Thyroid gland (tissue), 4 donors: ENCODE measurements around the gene PM20D1. TPM values are rescaled to one million over a fixed set of nuclear protein-coding genes. Genes with fewer than 3 reads are reported as not detected.
"Not testable (repeated sequence)": the region's sequence is repeated elsewhere in the genome, so short reads cannot be mapped to it uniquely, and the experiment has no call there.

ENCODE experiments used
- DNase-seq, 2 donors: peaks; one replicate each; pipeline ENCODE4 v3.0.0-alpha.2; 2019
- H3K27ac ChIP-seq, 3 donors: fragments of 200-600 bp; sonication (generic); 1 replicate in 2 of 3; 2 replicates in 1 of 3; pipeline ENCODE4 v1.5.1; 2016 to 2019; ENCODE audit warnings: mild to moderate bottlenecking in 1 of 3, moderate library complexity in 1 of 3
- H3K27me3 ChIP-seq: fragments of 200-600 bp; sonication (generic); one replicate; pipeline ENCODE4 v1.5.1; 2019
- H3K36me3 ChIP-seq, 2 donors: fragments of 200-600 bp; sonication (generic); one replicate each; pipeline ENCODE4 v1.5.1; 2016 to 2019
- H3K4me1 ChIP-seq, 2 donors: fragments of 200-600 bp; sonication (generic); one replicate each; pipeline ENCODE4 v1.5.1; 2017 to 2019
- H3K4me3 ChIP-seq, 3 donors: fragments of 200-600 bp; sonication (generic); replicated peaks in 1 of 3; 1 replicate in 2 of 3; 2 replicates in 1 of 3; pipeline ENCODE4 v1.5.1; 2016; ENCODE audit warnings: mild to moderate bottlenecking in 1 of 3
- H3K9me3 ChIP-seq: fragments of 200-600 bp; sonication (generic); one replicate; pipeline ENCODE4 v1.5.1; 2017
- CTCF ChIP-seq, 6 experiments: fragments of 200-600 bp in 3 of 6; fragments of 450-650 bp in 3 of 6; sonication (generic) in 3 of 6; IDR thresholded peaks; one replicate each; pipeline ENCODE4 v1.5.1; 2016 to 2019; ENCODE audit warnings: antibody characterized with exemption in 6 of 6, mild to moderate bottlenecking in 2 of 6, inconsistent platforms in 1 of 6, moderate library complexity in 1 of 6
- POLR2A ChIP-seq, 2 donors: fragments of 450-650 bp; IDR thresholded peaks; one replicate each; pipeline ENCODE4 v1.6.1; 2017; ENCODE audit warnings: antibody characterized with exemption in 2 of 2, mild to moderate bottlenecking in 2 of 2, moderate library complexity in 1 of 2
- WGBS, 2 donors: methylation state at CpG; one replicate each; pipeline ENCODE4 v1.1.5; 2017; 5-methylcytosine and 5-hydroxymethylcytosine counted together
- intact Hi-C: fragments of 100-400 bp; cut with DNase I; formaldehyde crosslinking; loops from one replicate; pipeline ENCODE4 v1.15.1; 2023
- total RNA-seq, 4 donors: library from RNA; depleted of rRNA; stranded (reverse); fragments of >200 nt; gene quantifications; one replicate each; pipeline ENCODE4 v1.2.3, GENCODE V29; 2016

The PM20D1 gene
- total RNA-seq, 4 donors from 2014 or later, result 0.50 to 0.81 (median 0.68) TPM

DNA sequence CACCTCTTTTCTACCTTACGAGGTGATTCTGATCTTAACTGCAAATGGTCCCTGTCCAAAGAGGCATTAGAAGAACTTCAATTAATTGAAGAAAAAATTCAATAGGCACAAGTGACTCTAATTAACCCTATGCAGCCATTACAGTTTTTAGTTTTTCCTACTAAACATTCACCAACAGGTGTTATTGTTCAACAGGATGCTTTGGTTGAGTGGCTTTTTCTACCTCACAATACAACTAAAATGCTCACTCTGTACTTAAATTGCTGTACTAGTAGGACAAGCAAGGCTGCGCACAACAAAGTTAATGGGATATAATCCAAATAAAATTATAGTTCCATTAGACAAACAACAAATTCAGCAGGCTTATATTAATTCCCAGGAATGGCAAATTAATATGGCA lies 11.6 kb upstream of the PM20D1 start:
- TF ChIP-seq POLR2A (IDR thresholded peaks at IDR 0.05), result no peak
- TF ChIP-seq CTCF (IDR thresholded peaks at IDR 0.05), result no peak

DNA sequence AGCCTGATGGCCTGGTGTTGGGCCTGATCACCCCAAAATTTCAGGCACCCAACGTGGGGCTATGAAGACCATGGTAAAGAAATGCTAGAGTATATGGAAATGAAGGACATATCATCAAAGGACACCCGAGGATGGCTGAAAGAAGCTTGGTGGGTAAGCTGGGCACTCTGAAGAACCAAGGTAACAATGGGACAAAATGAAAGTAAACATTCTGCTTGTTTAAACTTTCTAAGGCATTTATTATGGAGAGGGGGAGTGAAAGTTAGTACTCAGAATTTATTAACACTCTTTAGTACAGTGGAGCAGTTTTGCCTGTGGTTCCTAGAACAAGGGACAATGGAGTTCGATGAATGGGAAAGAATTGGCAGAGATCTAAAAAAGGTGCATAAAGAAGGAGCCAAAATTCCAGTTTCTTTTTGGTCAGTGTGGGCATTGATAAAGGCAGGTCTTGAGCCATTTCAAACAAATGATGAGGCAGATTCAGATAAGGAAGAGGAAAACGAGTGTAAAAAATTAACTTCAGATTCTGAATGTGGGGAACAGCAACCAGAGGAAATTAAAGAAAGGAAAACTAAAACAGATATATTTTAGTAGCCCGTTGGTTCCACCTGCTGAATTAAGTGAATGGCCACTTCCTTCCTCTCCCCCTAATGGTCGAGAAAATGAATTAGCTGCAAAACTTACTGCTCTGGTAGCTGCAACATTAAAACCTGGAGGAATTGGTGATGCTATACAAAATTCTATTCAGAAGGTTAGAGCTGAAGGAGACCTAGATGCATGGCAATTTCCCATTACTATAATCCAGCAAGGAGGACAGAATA lies 8.4 kb upstream of the PM20D1 start:
- no peak for TF ChIP-seq POLR2A (IDR thresholded peaks at IDR 0.05)
- TF ChIP-seq CTCF (IDR thresholded peaks at IDR 0.05), result peak in 1 of 6 experiments; percentile 12
- Histone ChIP-seq H3K4me3 (no peak overlapping the region), H3K36me3 (no peaks in the 10 kb centered on the region), H3K27me3 (no peaks in the 10 kb centered on the region), H3K27ac (no peak overlapping the region), H3K9me3 (no peaks in the 10 kb centered on the region), H3K4me1 (no peaks in the 10 kb centered on the region)
- DNase-seq, result no peak
- 70 to 73% methylated on average over 6 of the region's 6 CpGs for WGBS, 2 donors
- intact Hi-C loops, result no loop called here

More for the DNA sequence above, 11.6 kb upstream of the PM20D1 start:
- Histone ChIP-seq H3K27ac (no peak overlapping the region), H3K9me3 (no peaks in the 10 kb centered on the region), H3K36me3 (no peaks in the 10 kb centered on the region), H3K27me3 (no peaks in the 10 kb centered on the region), H3K4me1 (no peaks in the 10 kb centered on the region), H3K4me3 (no peak overlapping the region)
- DNase-seq, result no peak
- 97% methylated on average over 2 of the region's 2 CpGs for WGBS, 2 donors
- intact Hi-C loops, result no loop called here

DNA sequence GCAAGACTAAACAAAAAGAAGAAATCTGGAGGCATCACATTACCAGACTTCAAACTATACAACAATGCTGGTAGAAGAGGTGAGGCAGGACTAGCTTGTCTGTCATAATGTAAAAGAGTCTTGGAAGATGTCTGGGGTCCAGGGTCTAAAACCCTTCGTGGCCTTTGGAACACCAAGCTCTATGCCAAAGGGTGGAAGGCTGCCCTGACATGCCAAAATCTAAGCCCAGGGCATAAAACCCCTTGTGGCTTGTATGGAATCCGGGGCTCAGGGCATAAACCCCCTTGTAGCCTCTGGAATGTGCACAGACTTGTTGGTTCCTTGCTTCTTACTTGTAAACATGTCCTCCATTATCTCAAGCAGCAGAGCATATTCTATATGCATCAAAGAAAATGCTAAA lies 7.6 kb upstream of the PM20D1 start:
- H3K4me3 ChIP-seq, H3K27ac ChIP-seq, DNase-seq, H3K27me3 ChIP-seq, H3K36me3 ChIP-seq, H3K9me3 ChIP-seq, intact Hi-C loops, H3K4me1 ChIP-seq: not testable (repeated sequence)
- WGBS, 2 donors, result 90 to 92% methylated on average over 2 of the region's 2 CpGs

DNA sequence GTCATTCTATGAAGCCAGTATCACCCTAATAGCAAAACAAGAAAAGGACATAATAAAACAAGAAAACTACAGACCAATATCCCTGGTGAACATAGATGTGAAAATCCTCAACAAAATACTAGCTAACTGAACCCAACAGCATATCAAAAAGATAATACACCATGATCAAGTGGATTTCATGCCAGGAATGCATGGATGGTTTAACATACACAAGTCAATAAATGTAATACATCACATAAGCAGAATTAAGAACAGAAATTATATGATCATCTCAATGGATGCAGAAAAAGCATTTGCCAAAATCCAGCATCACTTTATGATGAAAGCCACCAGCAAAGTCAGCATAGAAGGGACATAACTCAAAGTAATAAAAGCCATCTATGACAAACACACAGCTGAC lies 6.5 kb upstream of the PM20D1 start:
- no peak for DNase-seq
- no peaks in the 10 kb centered on the region for H3K9me3 ChIP-seq
- no peak overlapping the region for H3K27ac ChIP-seq
- TF ChIP-seq POLR2A (IDR thresholded peaks at IDR 0.05) (no peak), CTCF (IDR thresholded peaks at IDR 0.05) (no peak)
- no peaks in the 10 kb centered on the region for H3K27me3 ChIP-seq
- no peaks in the 10 kb centered on the region for H3K4me1 ChIP-seq
- no peaks in the 10 kb centered on the region for H3K36me3 ChIP-seq
- intact Hi-C loops, result no loop called here
- H3K4me3 ChIP-seq, result no peak overlapping the region

DNA sequence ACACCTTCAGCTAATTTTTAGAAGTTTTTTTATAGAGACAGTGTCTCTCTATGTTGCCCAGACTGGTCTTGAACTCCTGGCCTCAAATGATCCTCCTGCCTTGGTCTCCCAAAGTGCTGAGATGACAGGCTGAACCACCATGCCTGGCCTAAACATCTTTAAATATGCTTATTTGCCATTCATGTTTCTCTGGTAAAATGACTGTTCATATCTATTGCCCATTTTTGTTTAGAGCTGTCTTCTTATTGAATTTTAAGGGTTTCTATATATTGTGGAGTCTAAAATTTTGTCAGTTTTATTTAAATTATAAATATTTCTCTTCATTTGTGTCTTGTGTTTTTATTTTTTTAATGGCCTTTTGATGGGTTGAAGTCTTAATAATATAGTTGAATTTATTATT lies 3.0 kb upstream of the PM20D1 start:
- intact Hi-C loops, result no loop called here
- H3K27me3 ChIP-seq, result no peaks in the 10 kb centered on the region
- no peaks in the 10 kb centered on the region for H3K36me3 ChIP-seq
- H3K4me1 ChIP-seq, result peaks cover 0 to 10% of the 10 kb centered on the region in 2 donors
- H3K4me3 ChIP-seq, result no peak overlapping the region
- H3K27ac ChIP-seq, result no peak overlapping the region
- DNase-seq, result no peak
- no peaks in the 10 kb centered on the region for H3K9me3 ChIP-seq
- TF ChIP-seq CTCF (IDR thresholded peaks at IDR 0.05) (no peak), POLR2A (IDR thresholded peaks at IDR 0.05) (no peak)
